ENCODE measurements around the gene PRUNE1. TPM values are rescaled to one million over a fixed set of nuclear protein-coding genes. Genes with fewer than 3 reads are reported as not detected.

The PRUNE1 gene
- total RNA-seq, 1 experiment from 2014 or later: 11.9 TPM

DNA sequence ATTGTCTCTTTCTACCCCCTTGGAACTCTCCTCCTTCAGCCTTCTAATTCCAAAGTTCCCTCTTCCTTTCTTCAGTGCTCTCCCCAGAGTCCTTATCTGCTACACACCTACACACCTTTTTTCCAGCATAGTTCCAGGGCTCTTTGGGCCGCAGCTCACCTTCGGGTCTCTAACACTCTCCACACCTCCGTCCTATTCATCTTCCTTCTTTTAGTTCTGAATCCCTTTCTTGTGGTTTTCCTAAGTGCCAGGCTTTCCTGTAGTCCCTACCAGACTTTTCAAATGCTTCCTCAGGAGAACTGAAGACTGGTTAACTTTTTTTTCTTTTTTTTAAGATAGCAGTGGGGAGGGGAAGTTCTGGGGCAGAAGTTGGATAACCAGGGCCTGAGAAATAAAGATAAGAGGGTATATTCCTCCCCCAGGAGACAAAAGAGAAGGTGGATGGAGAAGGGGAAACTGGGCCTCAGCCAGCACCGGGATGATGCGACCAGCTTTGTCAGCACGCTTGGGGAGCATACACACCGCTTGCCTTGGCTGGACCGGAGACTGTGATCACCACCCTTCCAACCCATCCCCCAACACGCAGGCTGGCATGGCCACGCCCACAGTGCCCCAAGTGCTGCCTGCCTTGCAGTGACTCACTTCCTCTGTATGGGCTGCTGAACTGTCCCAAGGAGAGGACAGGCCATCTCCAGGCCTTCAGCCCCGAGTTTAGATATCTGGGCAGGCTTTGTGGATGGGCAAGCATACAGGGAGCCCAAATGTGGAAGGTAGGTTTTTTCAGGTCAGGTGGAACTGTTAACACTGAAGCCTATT is 31.2 kb upstream of the PRUNE1 start:
- DNase-seq (ENCODE audit: low read depth): peak; percentile 97

GRCh38 chr1:150979092-150980056 is 28.9 kb upstream of the PRUNE1 start:
- DNase-seq (ENCODE audit: low read depth): peak; percentile 78

DNA sequence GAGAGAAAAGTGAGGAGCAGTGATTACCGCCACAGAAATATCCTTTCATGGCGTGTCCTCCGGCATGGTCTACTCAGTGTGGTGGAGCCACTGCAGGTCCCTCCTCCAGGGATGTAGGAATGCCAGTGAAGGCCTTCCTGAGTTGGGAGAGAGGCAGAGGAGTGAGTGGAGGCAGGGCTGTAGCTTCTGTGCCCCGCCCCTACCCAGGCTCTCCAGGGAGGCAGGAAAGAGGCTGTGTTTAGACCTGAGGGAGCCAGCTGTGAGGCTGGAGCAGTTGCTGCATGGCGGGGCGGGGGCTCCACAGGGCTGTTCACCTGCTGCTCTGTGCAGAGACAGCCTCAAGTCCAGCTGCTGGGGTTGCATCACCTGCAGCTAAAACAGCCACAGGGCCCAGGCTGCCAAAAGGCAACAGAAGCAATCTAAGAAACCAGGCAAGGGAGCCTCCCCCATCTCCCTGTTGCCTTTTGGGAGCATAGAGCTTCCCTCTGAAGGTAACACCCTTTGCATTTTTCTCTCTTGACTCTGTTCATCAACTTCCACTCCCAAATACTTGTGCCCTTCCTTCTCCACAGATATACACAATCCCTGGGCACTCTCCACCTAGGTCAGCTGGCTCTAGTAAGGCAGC is 27.0 kb upstream of the PRUNE1 start:
- peak; percentile 39 for DNase-seq (ENCODE audit: low read depth)

DNA sequence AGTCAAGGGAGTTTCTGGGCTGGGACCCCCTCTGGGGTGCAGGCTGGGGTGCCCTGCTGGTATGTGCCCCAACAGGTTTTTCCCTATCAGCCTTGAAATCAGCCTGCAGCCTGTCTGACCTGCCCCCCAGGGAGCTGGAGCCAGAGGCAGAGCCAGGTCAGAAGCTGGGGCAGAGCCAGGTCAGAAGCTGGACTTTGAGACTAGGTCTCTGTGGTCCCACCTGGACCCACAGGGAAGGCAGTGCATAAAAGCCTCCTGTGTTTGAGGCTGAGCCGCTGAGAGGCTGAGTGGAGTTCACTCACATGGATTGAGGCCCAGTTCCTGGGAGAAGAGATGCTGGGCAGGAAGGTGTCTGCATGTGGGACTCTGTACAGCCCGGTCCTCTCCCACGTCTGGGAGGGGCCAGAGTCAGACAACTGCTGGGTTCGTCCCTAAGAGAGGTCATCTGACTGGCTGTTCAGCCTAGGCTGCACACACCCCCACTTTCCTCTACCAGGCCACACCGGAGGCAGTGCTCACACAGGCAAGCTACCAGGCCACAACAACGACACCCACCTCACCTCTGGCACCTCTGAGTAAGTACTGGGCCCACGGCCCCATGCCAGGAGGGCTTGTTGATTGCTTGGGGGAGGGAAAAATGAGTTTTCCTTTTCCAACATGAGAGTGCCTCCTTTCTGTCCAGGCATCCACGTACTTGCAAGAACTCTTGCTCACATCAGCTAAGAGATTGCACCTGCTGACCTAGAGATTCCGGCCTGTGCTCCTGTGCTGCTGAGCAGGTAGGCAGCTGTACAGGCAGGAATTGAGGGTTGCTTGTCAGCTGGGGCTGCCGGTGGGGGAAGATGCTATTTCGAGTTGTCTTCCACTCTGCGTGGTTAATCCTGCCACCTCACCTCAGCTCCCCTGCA is 26.2 kb upstream of the PRUNE1 start, which contains the start of gene ANXA9:
Gene ANXA9 (plus strand): TSS at position 488 of the 908 bp plus-strand sequence. CDS start 814 bp downstream, outside the sequence.
- peak; percentile 31 for DNase-seq (ENCODE audit: low read depth)

GRCh38 chr1:150985179-150985825 is 22.9 kb upstream of the PRUNE1 start:
- no peak for DNase-seq (ENCODE audit: low read depth)

DNA sequence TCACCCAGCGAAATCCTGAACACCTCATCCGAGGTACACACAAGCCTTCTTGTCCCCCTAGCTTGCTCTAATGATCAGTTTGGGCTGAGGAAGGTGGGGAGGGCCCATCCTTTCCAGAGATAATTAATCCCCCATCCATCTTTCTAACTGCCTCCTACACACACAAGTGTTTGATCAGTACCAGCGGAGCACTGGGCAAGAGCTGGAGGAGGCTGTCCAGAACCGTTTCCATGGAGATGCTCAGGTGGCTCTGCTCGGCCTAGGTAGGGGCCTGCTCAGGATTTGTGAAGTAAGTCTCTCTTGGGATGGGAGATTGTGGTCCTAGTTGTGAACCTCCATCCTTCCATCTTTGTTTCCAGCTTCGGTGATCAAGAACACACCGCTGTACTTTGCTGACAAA is 20.3 kb upstream of the PRUNE1 start:
- no peak for DNase-seq (ENCODE audit: low read depth)

DNA sequence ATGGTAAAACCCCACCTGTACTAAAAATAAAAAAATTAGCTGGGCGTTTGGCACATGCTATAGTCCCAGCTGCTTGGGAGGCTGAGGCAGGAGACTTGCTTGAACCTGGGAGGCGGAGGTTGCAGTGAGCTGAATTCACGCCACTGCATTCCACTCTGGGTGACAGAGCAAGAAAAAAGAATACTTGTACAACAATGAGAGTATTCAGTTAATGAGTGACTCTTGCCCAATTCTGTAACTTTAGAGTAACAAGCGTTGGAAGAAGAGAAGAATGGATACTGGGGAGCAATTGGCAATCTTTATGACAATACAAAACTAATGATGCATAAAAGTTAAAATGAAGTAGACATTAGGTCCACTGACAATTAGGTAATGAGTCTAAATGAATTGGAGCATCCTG is 15.6 kb upstream of the PRUNE1 start:
- no peak for DNase-seq (ENCODE audit: low read depth)

DNA sequence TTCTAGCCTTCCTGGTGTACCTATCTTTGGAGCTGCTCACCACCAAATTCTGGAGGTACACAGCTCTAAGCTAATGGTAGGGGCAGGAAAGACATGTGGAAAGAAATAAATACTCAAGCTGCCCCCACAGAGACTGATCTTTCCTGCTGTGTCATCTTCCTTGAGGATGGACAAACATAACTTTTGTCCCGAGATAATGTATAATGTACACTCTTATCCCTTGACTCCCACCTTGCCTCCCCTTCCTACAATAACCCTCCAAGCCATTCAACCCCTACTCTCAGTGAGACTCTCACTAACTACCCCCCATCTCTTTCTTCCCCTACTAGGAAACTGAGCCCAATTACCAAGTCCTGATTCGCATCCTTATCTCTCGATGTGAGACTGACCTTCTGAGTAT is 14.0 kb upstream of the PRUNE1 start:
- DNase-seq (ENCODE audit: low read depth): no peak

DNA sequence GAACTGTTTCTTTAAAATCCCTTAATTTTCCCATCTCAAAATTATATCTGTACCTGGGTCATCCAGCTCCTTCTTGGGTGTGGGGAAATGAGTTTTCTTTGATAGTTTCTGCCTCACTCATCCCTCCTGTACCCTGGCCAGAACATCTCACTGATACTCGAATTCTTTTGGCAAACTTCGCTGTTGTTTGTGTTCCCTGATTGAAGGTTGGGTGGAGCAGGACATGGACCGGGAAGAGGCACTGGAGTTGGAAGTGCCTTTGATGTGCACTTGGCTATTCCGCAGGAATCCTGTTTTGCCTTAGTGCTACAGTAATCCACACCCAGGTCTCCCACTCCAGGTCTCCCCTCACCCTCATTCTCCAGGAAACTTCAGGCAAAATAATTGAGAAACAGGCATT is 12.8 kb upstream of the PRUNE1 start:
- no peak for DNase-seq (ENCODE audit: low read depth)

GRCh38 chr1:150995896-150996295 is 12.4 kb upstream of the PRUNE1 start:
- no peak for DNase-seq (ENCODE audit: low read depth)

- DNase-seq (ENCODE audit: low read depth): no peak
Measured at GRCh38 chr1:150997126-150997872, 10.9 kb upstream of the PRUNE1 start.

- no peak for DNase-seq (ENCODE audit: low read depth)
Measured at GRCh38 chr1:150997949-150998348, 10.3 kb upstream of the PRUNE1 start.

DNA sequence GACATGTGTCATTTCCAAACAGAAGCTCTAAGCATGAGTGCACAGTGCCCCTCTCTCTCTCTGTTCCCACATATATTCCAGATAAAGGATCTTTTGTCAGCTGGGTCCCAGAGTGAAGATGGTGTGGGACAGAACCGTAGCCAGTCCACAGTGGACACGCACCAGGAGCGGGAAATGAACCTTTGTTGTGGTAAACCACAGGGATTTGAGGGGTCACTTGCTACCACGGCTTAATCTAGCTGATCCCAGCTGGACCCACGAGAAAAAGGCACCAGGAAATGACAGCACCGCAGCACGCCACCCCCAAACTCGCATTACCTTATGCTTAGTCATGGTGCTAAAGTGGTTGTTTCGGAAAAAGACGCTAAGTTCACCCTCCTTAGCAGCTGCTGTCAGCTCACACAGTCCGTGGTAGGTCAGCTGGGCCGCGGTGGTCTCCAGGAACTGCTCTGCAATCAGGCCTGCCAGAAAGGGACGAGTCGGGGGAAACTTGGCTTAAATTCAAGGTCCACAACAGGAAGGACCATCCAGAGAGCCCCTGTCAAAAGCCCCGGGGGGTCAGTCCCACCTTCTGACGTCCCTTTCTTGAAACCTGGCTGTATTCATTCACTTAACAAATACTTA is 9.1 kb upstream of the PRUNE1 start:
- peak; percentile 94 for DNase-seq (ENCODE audit: low read depth)

DNA sequence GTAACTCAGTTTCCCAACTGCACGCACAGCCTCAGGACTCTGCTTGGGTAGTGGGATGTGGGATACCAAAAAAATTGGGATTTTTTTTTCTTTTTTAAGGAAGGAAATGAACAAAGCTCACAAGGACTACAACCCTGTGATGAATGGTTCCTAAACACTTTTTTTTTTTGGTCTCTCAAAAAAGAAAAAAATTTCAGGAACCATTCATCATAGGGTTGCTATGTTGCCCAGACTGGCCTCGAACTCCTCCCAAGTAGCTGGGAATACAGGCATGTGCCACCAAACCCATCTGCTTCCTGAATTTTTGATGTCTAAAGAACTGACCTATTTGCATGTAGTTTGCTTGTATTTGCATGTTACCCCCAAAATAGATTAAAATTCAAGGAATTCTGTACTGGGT is 8.3 kb upstream of the PRUNE1 start:
- no peak for DNase-seq (ENCODE audit: low read depth)

DNA sequence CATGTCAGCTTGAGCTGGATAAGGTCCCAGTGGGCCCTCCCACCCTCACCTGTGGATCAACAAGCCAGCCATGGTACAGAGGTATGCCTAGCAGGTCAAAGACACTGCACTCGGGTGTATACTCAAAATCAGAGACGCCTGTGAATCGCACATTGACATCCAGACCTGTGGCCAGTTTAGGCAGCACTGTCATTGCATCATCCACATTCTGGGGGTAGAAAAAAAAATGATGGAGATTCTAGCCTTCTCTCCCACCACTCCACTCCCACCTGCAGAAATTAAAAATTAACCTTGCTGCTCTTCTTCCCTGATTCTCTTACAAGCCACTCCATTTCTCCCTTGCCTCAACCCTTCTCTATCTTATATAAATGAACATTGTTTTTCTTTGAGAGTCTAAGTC is 7.8 kb upstream of the PRUNE1 start:
- no peak for DNase-seq (ENCODE audit: low read depth)

- DNase-seq (ENCODE audit: low read depth): peak; percentile 67
Measured at GRCh38 chr1:151001602-151002001, 6.6 kb upstream of the PRUNE1 start.

GRCh38 chr1:151002051-151002450 is 6.2 kb upstream of the PRUNE1 start:
- DNase-seq (ENCODE audit: low read depth): no peak

GRCh38 chr1:151002611-151003010 is 5.6 kb upstream of the PRUNE1 start:
- DNase-seq (ENCODE audit: low read depth): no peak

DNA sequence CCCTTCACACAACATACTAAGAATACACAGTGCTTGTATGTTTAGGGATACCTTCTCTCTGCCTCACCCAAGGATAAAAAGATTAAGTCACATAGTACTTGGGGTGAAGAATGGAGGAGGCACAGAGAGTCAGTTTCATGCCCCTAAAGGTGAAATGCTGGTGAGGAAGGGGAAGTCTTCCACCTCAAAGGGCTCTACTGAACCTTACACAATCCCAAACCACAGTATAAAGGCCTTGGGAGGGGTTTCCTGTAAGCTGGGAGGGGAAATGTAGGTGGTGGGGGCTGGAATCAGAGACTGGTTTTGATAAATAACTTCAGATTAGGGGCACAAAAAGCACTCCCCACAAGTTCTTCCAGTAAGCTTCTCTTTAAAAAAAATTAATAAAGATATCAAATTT is 5.1 kb upstream of the PRUNE1 start:
- no peak for DNase-seq (ENCODE audit: low read depth)
